Measurements from ENCODE around the gene OR2V1. TPM values are rescaled to one million over a fixed set of nuclear protein-coding genes. Genes with fewer than 3 reads are reported as not detected.
"Not testable (repeated sequence)": the region's sequence is repeated elsewhere in the genome, so short reads cannot be mapped to it uniquely, and the experiment has no call there.

The OR2V1 gene, protein sequence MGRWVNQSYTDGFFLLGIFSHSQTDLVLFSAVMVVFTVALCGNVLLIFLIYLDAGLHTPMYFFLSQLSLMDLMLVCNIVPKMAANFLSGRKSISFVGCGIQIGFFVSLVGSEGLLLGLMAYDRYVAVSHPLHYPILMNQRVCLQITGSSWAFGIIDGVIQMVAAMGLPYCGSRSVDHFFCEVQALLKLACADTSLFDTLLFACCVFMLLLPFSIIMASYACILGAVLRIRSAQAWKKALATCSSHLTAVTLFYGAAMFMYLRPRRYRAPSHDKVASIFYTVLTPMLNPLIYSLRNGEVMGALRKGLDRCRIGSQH
- not detected for total RNA-seq

- 62 to 76% methylated on average over 14 of the region's 14 CpGs for WGBS, 2 donors
- intact Hi-C loops (cut with DNase I; ENCODE audit: low total_unique reads) = no loop called here
These were observed at the start of gene OR2V1 for GRCh38 chr5:181130832-181131496. TSS of gene OR2V1 (minus strand) at chr5:181131169. CDS start at chr5:181125304, 5,865 bp downstream.

GRCh38 chr5:181177559-181177958 lies 46.6 kb upstream of the OR2V1 start:
- DNase-seq (ENCODE audit: low spot score in 2 of 2); H3K4me3 ChIP-seq (ENCODE audit: low read depth, poor library complexity, severe bottlenecking); intact Hi-C loops (cut with DNase I; ENCODE audit: low total_unique reads): not testable (repeated sequence)
- 70 to 79% methylated on average over 14 of the region's 14 CpGs for WGBS, 2 donors

More at GRCh38 chr5:181130832-181131496, at the start of gene OR2V1:
- TF ChIP-seq POLR2A (IDR thresholded peaks at IDR 0.05) (no peak), CTCF (IDR thresholded peaks at IDR 0.05) (no peak)
- DNase-seq (ENCODE audit: low spot score in 2 of 2) = peak in 1 of 2 donors; percentile 70
- H3K4me3 ChIP-seq (ENCODE audit: low read depth, poor library complexity, severe bottlenecking) = no peak within 1 kb of the TSS

DNA sequence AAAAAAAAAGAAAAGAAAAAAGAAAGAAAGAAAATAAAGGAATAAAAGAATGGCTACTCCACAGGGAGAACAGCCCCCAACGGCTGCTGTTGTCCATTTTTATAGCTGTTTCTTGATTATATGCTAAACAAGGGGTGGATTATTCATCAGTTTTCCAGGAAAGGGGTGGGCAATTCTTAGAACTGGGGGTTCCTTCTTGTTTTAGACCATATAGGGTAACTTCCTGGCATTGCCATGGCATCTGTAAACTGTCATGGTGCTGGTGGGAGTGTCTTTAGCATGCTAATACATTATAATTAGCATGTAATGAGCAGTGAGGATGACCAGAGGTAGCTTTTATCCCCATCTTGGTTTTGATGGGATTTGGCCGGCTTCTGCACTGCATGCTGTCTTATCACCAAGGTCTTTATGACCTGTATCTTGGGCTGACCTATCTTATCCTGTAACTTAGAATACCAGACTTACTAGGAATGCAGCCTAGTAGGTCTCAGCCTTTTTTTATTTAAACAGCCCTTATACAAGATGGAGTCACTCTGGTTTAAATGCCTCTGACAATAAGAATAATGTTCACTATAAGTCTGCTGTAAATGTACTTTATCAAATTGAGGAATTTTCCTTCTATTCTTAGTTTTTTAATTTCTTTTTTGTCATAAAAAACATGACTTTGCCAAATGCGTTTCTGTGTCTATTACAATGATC lies 45.4 kb upstream of the OR2V1 start:
- WGBS, 2 donors = 65 to 75% methylated on average over 3 of the region's 3 CpGs
- DNase-seq (ENCODE audit: low spot score in 2 of 2) = no peak
- no peak overlapping the region for H3K4me3 ChIP-seq (ENCODE audit: low read depth, poor library complexity, severe bottlenecking)
- TF ChIP-seq CTCF (IDR thresholded peaks at IDR 0.05) (no peak), POLR2A (IDR thresholded peaks at IDR 0.05) (no peak)
- intact Hi-C loops (cut with DNase I; ENCODE audit: low total_unique reads) = no loop called here

DNA sequence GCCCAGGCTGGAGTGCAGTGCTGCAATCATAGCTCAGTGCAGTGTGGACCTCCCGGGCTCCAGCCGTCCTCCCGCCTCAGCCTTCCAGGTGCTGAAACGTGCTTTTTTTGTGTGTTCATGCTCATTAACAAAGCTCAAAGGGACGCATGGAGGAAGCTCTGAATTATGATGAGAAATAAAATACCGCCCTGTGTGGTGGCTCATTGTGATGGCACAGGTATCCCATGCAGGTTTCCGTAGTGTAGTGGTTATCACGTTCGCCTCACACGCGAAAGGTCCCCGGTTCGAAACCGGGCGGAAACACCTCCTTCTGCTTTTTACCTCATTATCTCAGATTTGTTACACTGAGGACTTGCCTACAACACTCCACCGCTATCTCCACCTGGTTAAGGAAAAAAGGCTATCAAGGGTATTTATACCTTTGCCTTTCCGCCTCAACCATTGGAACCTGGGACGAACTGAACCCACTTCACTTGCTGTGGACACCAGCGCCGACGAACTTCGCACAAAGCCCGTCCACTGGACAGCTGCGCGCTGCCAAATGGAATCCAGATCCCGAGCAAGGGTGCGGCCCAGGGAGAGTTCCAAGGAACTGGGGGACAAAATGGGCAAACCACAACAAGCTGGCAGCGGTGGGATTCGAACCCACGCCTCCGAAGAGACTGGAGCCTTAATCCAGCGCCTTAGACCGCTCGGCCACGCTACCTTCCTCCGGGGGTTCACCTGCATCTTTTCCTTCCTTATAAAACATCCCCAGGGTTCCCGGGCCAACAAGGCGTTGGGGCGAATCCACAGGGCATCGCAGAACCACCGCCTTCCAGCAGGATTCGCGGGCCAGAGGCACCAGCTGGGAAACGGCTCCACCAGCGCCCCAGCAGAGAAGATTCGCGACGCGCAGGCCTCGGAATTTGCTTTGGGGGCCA lies 42.7 kb upstream of the OR2V1 start:
- no peak for DNase-seq (ENCODE audit: low spot score in 2 of 2)
- intact Hi-C loops (cut with DNase I; ENCODE audit: low total_unique reads) = no loop called here
- no peak overlapping the region for H3K4me3 ChIP-seq (ENCODE audit: low read depth, poor library complexity, severe bottlenecking)
- TF ChIP-seq CTCF (IDR thresholded peaks at IDR 0.05) (no peak), POLR2A (IDR thresholded peaks at IDR 0.05) (no peak)
- 5 to 7% methylated on average over 49 to 50 of the region's 50 CpGs for WGBS, 2 donors

DNA sequence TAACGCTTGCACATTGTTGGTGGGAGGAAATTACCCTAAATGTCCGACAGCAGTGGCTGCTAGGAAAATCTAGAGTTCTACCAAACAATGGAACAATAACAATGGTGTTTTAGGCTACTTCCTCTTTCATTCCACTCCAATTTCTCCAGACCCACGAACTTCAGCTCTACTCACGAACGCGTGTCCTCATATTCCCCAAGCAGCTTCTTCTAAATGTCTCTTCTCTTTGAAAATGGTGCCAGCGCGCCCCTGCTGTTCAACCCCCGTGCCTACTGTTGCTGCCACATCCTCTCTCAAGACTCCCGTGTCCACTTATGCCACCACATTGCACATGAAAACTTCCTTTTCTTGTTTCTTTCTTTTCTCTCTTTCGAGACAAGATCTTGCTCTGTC lies 42.1 kb upstream of the OR2V1 start:
- no peak for DNase-seq (ENCODE audit: low spot score in 2 of 2)
- TF ChIP-seq POLR2A (IDR thresholded peaks at IDR 0.05) (no peak), CTCF (IDR thresholded peaks at IDR 0.05) (no peak)
- intact Hi-C loops (cut with DNase I; ENCODE audit: low total_unique reads) = no loop called here
- 9 to 10% methylated on average over 11 of the region's 11 CpGs for WGBS, 2 donors
- no peak overlapping the region for H3K4me3 ChIP-seq (ENCODE audit: low read depth, poor library complexity, severe bottlenecking)
